HCT116 (cell line): Measurements from ENCODE around the gene APBA2. TPM values are rescaled to one million over a fixed set of nuclear protein-coding genes. Genes with fewer than 3 reads are reported as not detected.
"Not testable (repeated sequence)": the region's sequence is repeated elsewhere in the genome, so short reads cannot be mapped to it uniquely, and the experiment has no call there.

ENCODE experiments used
- ATAC-seq: fragments of 200-7000 bp; cut with Tn5 transposase; 2 replicates; pipeline ENCODE4 v1.9.1; 2020; ENCODE audit warnings: mild to moderate bottlenecking, moderate library complexity
- BruUV-seq: library from RNA; stranded (reverse); fragments of 400-500 nt; replicated peaks from 2 replicates; lab custom pipeline; 2021; lab: Mats Ljungman, UMichigan
- CTCF ChIA-PET: fragments of 300-600 bp; sonication (Branson Sonifier 250); formaldehyde crosslinking; loops from one replicate; lab custom pipeline; 2021; ENCODE audit warnings: antibody characterized with exemption; lab: Charles Lee
- POLR2A ChIA-PET: fragments of 300-600, 350-600 bp; sonication (Branson Sonifier 250); formaldehyde crosslinking; loops from one replicate; lab custom pipeline; 2021; ENCODE audit warnings: antibody characterized with exemption; lab: Charles Lee
- RAD21 ChIA-PET, 2 experiments: fragments of 300-600 bp; sonication (Branson Sonifier 250); formaldehyde crosslinking; loops; one replicate each; lab custom pipeline; 2023; ENCODE audit warnings: low total read pairs in 2 of 2; ENCODE audit not compliant: uncharacterized antibody in 2 of 2, unreplicated experiment in 2 of 2, low non-redundant PET in 1 of 2; lab: Charles Lee
- DNase-seq: peaks from one replicate; pipeline ENCODE4 v3.0.0-alpha.2; 2010; ENCODE audit warnings: low read depth, low spot score
- H2AFZ ChIP-seq: fragments of 200-600 bp; shearing (Covaris generic), sonication (generic); 2 replicates; pipeline ENCODE4 v1.6.1; 2017; ENCODE audit warnings: low read depth, mixed run types, mixed read lengths, antibody characterized with exemption, low read length; ENCODE audit not compliant: poor library complexity, severe bottlenecking
- H3K27ac ChIP-seq: 2 replicates; pipeline ENCODE4 v1.5.1; 2012; ENCODE audit warnings: low read depth, low read length
- H3K27me3 ChIP-seq: fragments of 200-600 bp; sonication (generic); 2 replicates; pipeline ENCODE4 v1.6.1; 2016; ENCODE audit warnings: mixed run types, low read length, mixed read lengths; ENCODE audit not compliant: insufficient read depth
- H3K36me3 ChIP-seq, 2 experiments: fragments of 200-500 bp in 1 of 2; fragments of 200-600 bp in 1 of 2; sonication (Bioruptor generic) in 1 of 2; sonication (generic) in 1 of 2; 2 replicates each; pipeline versions ENCODE4 v1.5.1 to v1.6.1; 2014 to 2016; ENCODE audit warnings: low read length in 2 of 2, inconsistent platforms in 1 of 2, mixed read lengths in 1 of 2, mixed run types in 1 of 2; ENCODE audit not compliant: insufficient read depth in 2 of 2, control insufficient read depth in 1 of 2
- H3K4me1 ChIP-seq, 2 experiments: fragments of 200-600 bp in 1 of 2; sonication (generic) in 1 of 2; 2 replicates each; pipeline versions ENCODE4 v1.5.1 to v1.6.1; 2012 to 2017; ENCODE audit warnings: low read length in 2 of 2, inconsistent platforms in 1 of 2, mild to moderate bottlenecking in 1 of 2, mixed read lengths in 1 of 2, mixed run types in 1 of 2, moderate library complexity in 1 of 2; ENCODE audit not compliant: insufficient read depth in 2 of 2, control insufficient read depth in 1 of 2
- H3K4me2 ChIP-seq: fragments of 200-600 bp; sonication (generic); 2 replicates; pipeline ENCODE4 v1.6.1; 2017; ENCODE audit warnings: mixed run types, low read length, mixed read lengths
- H3K4me3 ChIP-seq, 2 experiments: fragments of 200-600 bp in 1 of 2; sonication (generic) in 1 of 2; replicated peaks in 1 of 2; 2 replicates each; pipeline ENCODE4 v1.5.1; 2011 to 2016; ENCODE audit warnings: low read length in 2 of 2, control low read depth in 1 of 2, low read depth in 1 of 2, mild to moderate bottlenecking in 1 of 2, mixed read lengths in 1 of 2, mixed run types in 1 of 2
- H3K79me2 ChIP-seq: fragments of 200-600 bp; sonication (generic); 2 replicates; pipeline ENCODE4 v1.6.1; 2017; ENCODE audit warnings: mild to moderate bottlenecking, mixed run types, low read length, moderate library complexity, mixed read lengths; ENCODE audit not compliant: insufficient read depth
- H3K9ac ChIP-seq: fragments of 200-600 bp; sonication (generic); 2 replicates; pipeline ENCODE4 v1.6.1; 2016; ENCODE audit warnings: low read length, mixed read lengths
- H3K9me2 ChIP-seq: fragments of 200-600 bp; sonication (generic), shearing (Covaris generic); 2 replicates; pipeline ENCODE4 v1.6.1; 2017; ENCODE audit warnings: mixed run types, mild to moderate bottlenecking, moderate library complexity; ENCODE audit not compliant: insufficient read depth
- H3K9me3 ChIP-seq, 2 experiments: fragments of 200-500 bp in 1 of 2; fragments of 200-600 bp in 1 of 2; sonication (Bioruptor generic) in 1 of 2; sonication (generic) in 1 of 2; 2 replicates each; pipeline ENCODE4 v1.6.1; 2014 to 2017; ENCODE audit warnings: low read length in 2 of 2, mixed read lengths in 2 of 2, inconsistent platforms in 1 of 2, low read depth in 1 of 2, mild to moderate bottlenecking in 1 of 2, mixed run types in 1 of 2, moderate library complexity in 1 of 2; ENCODE audit not compliant: control insufficient read depth in 1 of 2, insufficient read depth in 1 of 2
- H4K20me1 ChIP-seq: fragments of 200-600 bp; sonication (generic), shearing (Covaris generic); 2 replicates; pipeline ENCODE4 v1.6.1; 2017; ENCODE audit warnings: mixed run types, mild to moderate bottlenecking, moderate library complexity; ENCODE audit not compliant: insufficient read depth
- CBX3 ChIP-seq: IDR thresholded peaks from 2 replicates; pipeline ENCODE4 v1.6.1; 2012; ENCODE audit warnings: low read depth
- CEBPB ChIP-seq: IDR thresholded peaks from 2 replicates; pipeline ENCODE4 v1.6.1; 2012; ENCODE audit warnings: low read depth
- CTCF ChIP-seq, 3 experiments: fragments of 200-600 bp in 1 of 3; sonication (generic) in 1 of 3; IDR thresholded peaks in 2 of 3; conservative IDR thresholded peaks in 1 of 3; 2 replicates each; pipeline ENCODE4 v1.5.1; 2012 to 2017; ENCODE audit warnings: low read depth in 2 of 3, low read length in 2 of 3, antibody characterized with exemption in 1 of 3, borderline replicate concordance in 1 of 3, control low read depth in 1 of 3, mild to moderate bottlenecking in 1 of 3, mixed read lengths in 1 of 3, mixed run types in 1 of 3, moderate library complexity in 1 of 3; ENCODE audit not compliant: insufficient read depth in 1 of 3
- EGR1 ChIP-seq: IDR thresholded peaks from 2 replicates; pipeline ENCODE4 v1.6.1; 2012; ENCODE audit warnings: low read depth
- ELF1 ChIP-seq: IDR thresholded peaks from 2 replicates; pipeline ENCODE4 v1.6.1; 2012; ENCODE audit warnings: low read depth, borderline replicate concordance
- POLR2A ChIP-seq: IDR thresholded peaks from 2 replicates; pipeline ENCODE4 v1.7.0; 2011; ENCODE audit warnings: borderline replicate concordance; ENCODE audit not compliant: insufficient read depth, insufficient read length; ENCODE audit errors: extremely low read depth
- POLR2AphosphoS5 ChIP-seq: IDR thresholded peaks from 2 replicates; pipeline ENCODE4 v1.6.1; 2011; ENCODE audit warnings: mild to moderate bottlenecking, low read depth, low read length, moderate library complexity
- RAD21 ChIP-seq: IDR thresholded peaks from 2 replicates; pipeline ENCODE4 v1.6.1; 2012; ENCODE audit warnings: low read depth, mild to moderate bottlenecking
- SIN3A ChIP-seq: IDR thresholded peaks from 2 replicates; pipeline ENCODE4 v1.6.1; 2012; ENCODE audit warnings: low read depth
- SP1 ChIP-seq: IDR thresholded peaks from 2 replicates; pipeline ENCODE4 v1.6.1; 2012; ENCODE audit warnings: low read depth
- SRF ChIP-seq: IDR thresholded peaks from 2 replicates; pipeline ENCODE4 v1.6.1; 2012; ENCODE audit warnings: low read depth
- YY1 ChIP-seq: IDR thresholded peaks from 2 replicates; pipeline ENCODE4 v1.6.1; 2011; ENCODE audit warnings: low read length, low read depth, moderate library complexity, mild to moderate bottlenecking; ENCODE audit not compliant: insufficient replicate concordance; ENCODE audit errors: extremely low read depth
- ZNF274 ChIP-seq: fragments of 200-500 bp; sonication (Bioruptor generic); IDR thresholded peaks from 2 replicates; pipeline ENCODE4 v1.6.1; 2014; ENCODE audit warnings: mild to moderate bottlenecking, low read depth, low read length, inconsistent platforms
- intact Hi-C: fragments of 100-400 bp; cut with micrococcal nuclease; formaldehyde crosslinking; loops from 2 replicates; pipeline ENCODE4 v1.10.0; 2022
- total RNA-seq: library from RNA; stranded (reverse); gene quantifications from one replicate; pipeline ENCODE4 v1.2.1, GENCODE V29; 2021; ENCODE audit not compliant: unreplicated experiment

APBA2 gene
- total RNA-seq, 1 experiment from 2014 or later: 0.47 TPM

GRCh38 chr15:28889346-28889745 lies 3.6 kb downstream of the APBA2 start:
- CTCF ChIA-PET: no interaction called here

GRCh38 chr15:28889871-28890270 lies 4.1 kb downstream of the APBA2 start:
- H3K9ac ChIP-seq, H3K27ac ChIP-seq, RAD21 ChIA-PET, H3K36me3 ChIP-seq, DNase-seq, H3K4me3 ChIP-seq, ATAC-seq, H2AFZ ChIP-seq, CTCF ChIA-PET, H3K4me2 ChIP-seq, POLR2A ChIA-PET, H3K4me1 ChIP-seq, H4K20me1 ChIP-seq, H3K9me3 ChIP-seq, BruUV-seq, H3K9me2 ChIP-seq, H3K27me3 ChIP-seq, intact Hi-C loops, H3K79me2 ChIP-seq: not testable (repeated sequence)

More at GRCh38 chr15:28889346-28889745, 3.6 kb downstream of the APBA2 start:
- H2AFZ ChIP-seq: no peak overlapping the region
- H3K27ac ChIP-seq: no peak overlapping the region
- no peak overlapping the region for H3K4me3 ChIP-seq
- BruUV-seq: no TSS peak
- no peaks in the 10 kb centered on the region for H3K9me2 ChIP-seq
- H3K9me3 ChIP-seq: no peaks in the 10 kb centered on the region
- H3K9ac ChIP-seq: no peak overlapping the region
- intact Hi-C loops: no loop called here
- ATAC-seq (no peak), DNase-seq (no peak)
- no peaks in the 10 kb centered on the region; a peak in 1 of 4 replicates for H3K4me1 ChIP-seq
- H3K79me2 ChIP-seq: no peaks in the 10 kb centered on the region
- TF ChIP-seq SRF: no peak
- no peak for TF ChIP-seq CEBPB
- TF ChIP-seq CTCF (IDR thresholded peaks at IDR 0.05 in 2 of 3, conservative IDR thresholded peaks at IDR 0.05 in 1 of 3; ENCODE audit: borderline replicate concordance in 1 of 3, insufficient read depth in 1 of 3, low read depth in 2 of 3, low read length in 2 of 3): no peak
- TF ChIP-seq RAD21: no peak
- no peak for TF ChIP-seq YY1
- no peak for TF ChIP-seq SP1
- no peak for TF ChIP-seq EGR1
- TF ChIP-seq POLR2AphosphoS5: no peak
- no peak for TF ChIP-seq ELF1
- no peak for TF ChIP-seq CBX3
- TF ChIP-seq ZNF274: no peak
- TF ChIP-seq SIN3A: no peak
- no peak for TF ChIP-seq POLR2A
- no peaks in the 10 kb centered on the region for H3K27me3 ChIP-seq
- H3K4me2 ChIP-seq: no peak overlapping the region
- H3K36me3 ChIP-seq: no peaks in the 10 kb centered on the region
- POLR2A ChIA-PET: no interaction called here
- RAD21 ChIA-PET: no interaction called here
- H4K20me1 ChIP-seq: no peaks in the 10 kb centered on the region

- H3K36me3 ChIP-seq, H2AFZ ChIP-seq, H3K9me3 ChIP-seq, intact Hi-C loops, H3K4me1 ChIP-seq, H3K27ac ChIP-seq, H3K27me3 ChIP-seq, H4K20me1 ChIP-seq, H3K4me2 ChIP-seq, POLR2A ChIA-PET, ATAC-seq, H3K9ac ChIP-seq, BruUV-seq, DNase-seq, H3K4me3 ChIP-seq, RAD21 ChIA-PET, CTCF ChIA-PET, H3K79me2 ChIP-seq, H3K9me2 ChIP-seq: not testable (repeated sequence)
Observed at GRCh38 chr15:28890291-28890690, 4.5 kb downstream of the APBA2 start.
